ENCODE results near the gene CDK17. TPM values are rescaled to one million over a fixed set of nuclear protein-coding genes. Genes with fewer than 3 reads are reported as not detected.

The CDK17 gene
- total and polyA plus RNA-seq, 12 donors, result 8.5 to 32.4 (median 21.0) TPM

- Histone ChIP-seq H3K4me1 (peaks cover 0 to 39% (median 8%) of the 10 kb centered on the region in 9 donors), H3K36me3 (peaks cover 0 to 27% (median 0%) of the 10 kb centered on the region in 9 donors), H3K27me3 (no peaks in the 10 kb centered on the region), H3K4me3 (no peak overlapping the region), H3K27ac (no peak overlapping the region), H3K9me3 (peaks cover 0 to 17% (median 10%) of the 10 kb centered on the region in 11 donors)
- 99% methylated on average over 4 of the region's 4 CpGs for WGBS, 2 donors
- intact Hi-C loops (cut with DNase I), result no loop called here
- TF ChIP-seq, protein P1, sequence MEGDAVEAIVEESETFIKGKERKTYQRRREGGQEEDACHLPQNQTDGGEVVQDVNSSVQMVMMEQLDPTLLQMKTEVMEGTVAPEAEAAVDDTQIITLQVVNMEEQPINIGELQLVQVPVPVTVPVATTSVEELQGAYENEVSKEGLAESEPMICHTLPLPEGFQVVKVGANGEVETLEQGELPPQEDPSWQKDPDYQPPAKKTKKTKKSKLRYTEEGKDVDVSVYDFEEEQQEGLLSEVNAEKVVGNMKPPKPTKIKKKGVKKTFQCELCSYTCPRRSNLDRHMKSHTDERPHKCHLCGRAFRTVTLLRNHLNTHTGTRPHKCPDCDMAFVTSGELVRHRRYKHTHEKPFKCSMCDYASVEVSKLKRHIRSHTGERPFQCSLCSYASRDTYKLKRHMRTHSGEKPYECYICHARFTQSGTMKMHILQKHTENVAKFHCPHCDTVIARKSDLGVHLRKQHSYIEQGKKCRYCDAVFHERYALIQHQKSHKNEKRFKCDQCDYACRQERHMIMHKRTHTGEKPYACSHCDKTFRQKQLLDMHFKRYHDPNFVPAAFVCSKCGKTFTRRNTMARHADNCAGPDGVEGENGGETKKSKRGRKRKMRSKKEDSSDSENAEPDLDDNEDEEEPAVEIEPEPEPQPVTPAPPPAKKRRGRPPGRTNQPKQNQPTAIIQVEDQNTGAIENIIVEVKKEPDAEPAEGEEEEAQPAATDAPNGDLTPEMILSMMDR (IDR thresholded peaks at IDR 0.05), result no peak
- DNase-seq (no peak), ATAC-seq (no peak)
Observed at GRCh38 chr12:96336489-96336888, 63.8 kb downstream of the CDK17 start.

DNA sequence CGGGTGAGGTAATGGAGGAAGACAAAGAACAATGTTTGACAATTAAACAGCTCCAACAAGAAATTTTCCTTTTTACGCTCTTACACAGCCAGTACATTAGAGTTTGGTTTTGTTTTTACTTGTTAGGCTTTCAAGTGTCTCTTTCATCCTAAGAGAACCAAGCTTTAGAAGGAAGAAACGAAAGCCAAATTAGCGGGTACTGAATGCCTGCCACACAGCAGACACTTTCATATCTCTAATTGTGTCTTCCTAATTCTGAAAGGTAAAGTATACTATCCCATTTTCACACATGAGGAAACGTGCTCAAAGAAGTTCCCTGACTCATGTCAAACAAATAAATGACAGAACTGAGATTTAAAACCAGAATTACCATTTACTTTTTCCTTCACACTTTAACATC lies 65.0 kb downstream of the CDK17 start:
- H3K4me3 ChIP-seq, result no peak overlapping the region
- no peak overlapping the region for H3K27ac ChIP-seq
- WGBS, 2 donors, result 85 to 87% methylated on average over 5 of the region's 5 CpGs
- peaks cover 0 to 37% (median 0%) of the 10 kb centered on the region in 9 donors for H3K36me3 ChIP-seq
- peaks cover 0 to 28% (median 7%) of the 10 kb centered on the region in 9 donors for H3K4me1 ChIP-seq
- intact Hi-C loops (cut with DNase I), result no loop called here
- no peaks in the 10 kb centered on the region for H3K27me3 ChIP-seq
- no peak for ATAC-seq
- DNase-seq, result no peak
- H3K9me3 ChIP-seq, result peaks cover 0 to 17% (median 10%) of the 10 kb centered on the region in 11 donors
- TF ChIP-seq, protein P1 (IDR thresholded peaks at IDR 0.05), result no peak

DNA sequence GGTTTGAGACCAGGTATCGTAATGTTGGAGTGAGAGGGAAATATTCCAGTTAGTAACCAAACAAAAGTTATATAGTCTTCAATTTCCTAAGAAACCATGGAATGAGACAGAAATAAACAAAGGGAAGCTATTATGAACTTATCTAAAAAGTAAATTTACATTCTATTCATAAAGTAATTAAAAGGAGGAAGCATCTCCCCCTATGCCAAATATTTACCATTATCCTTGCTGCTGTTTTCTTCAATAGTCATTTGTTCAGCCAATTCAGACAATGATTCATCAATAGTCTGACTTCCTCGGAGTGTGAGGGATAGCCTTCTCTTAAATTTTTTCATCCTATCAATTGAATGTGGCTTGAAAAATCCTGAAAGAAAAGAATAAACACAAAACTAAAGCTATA lies 65.7 kb downstream of the CDK17 start:
- DNase-seq (no peak), ATAC-seq (no peak)
- no peak overlapping the region for H3K27ac ChIP-seq
- 84 to 87% methylated on average over 2 of the region's 2 CpGs for WGBS, 2 donors
- peaks cover 0 to 42% (median 0%) of the 10 kb centered on the region in 9 donors for H3K36me3 ChIP-seq
- H3K4me1 ChIP-seq, result peaks cover 0 to 27% (median 0%) of the 10 kb centered on the region in 9 donors
- intact Hi-C loops (cut with DNase I), result no loop called here
- H3K9me3 ChIP-seq, result peaks cover 0 to 17% (median 10%) of the 10 kb centered on the region in 11 donors
- H3K27me3 ChIP-seq, result no peaks in the 10 kb centered on the region
- TF ChIP-seq, protein P1 (IDR thresholded peaks at IDR 0.05), result no peak
- H3K4me3 ChIP-seq, result no peak overlapping the region

- TF ChIP-seq, protein P1 (IDR thresholded peaks at IDR 0.05), result no peak
- Histone ChIP-seq H3K4me1 (peaks cover 0 to 31% (median 15%) of the 10 kb centered on the region in 9 donors), H3K4me3 (no peak overlapping the region), H3K27ac (no peak overlapping the region), H3K36me3 (peaks cover 0 to 52% (median 0%) of the 10 kb centered on the region in 9 donors), H3K27me3 (no peaks in the 10 kb centered on the region), H3K9me3 (no peaks in the 10 kb centered on the region)
- ATAC-seq (no peak), DNase-seq (no peak)
- WGBS, 2 donors, result 86 to 90% methylated on average over 3 of the region's 3 CpGs
- intact Hi-C loops (cut with DNase I), result loop anchor here in 1 of 10 donors (10.0 kb wide), 1 partner anchor 55 kb away; no protein-coding TSS in a partner anchor
Observed at GRCh38 chr12:96329545-96329944, 70.7 kb downstream of the CDK17 start.

All from heart right ventricle (tissue), 16 donors.